Stimulated activated CD4-positive, alpha-beta T cell treated with anti-CD3 and anti-CD28 coated beads, TNF-alpha, amount 100 ng/mL, for 48 hours (primary cell): Measurements from ENCODE around the gene GNAT2.
"Not testable (repeated sequence)": the region's sequence is repeated elsewhere in the genome, so short reads cannot be mapped to it uniquely, and the experiment has no call there.

Source experiments
- DNase-seq, 3 donors: peaks; one replicate each; pipeline ENCODE4 v3.0.0-alpha.2; 2020; ENCODE audit warnings: low read depth in 3 of 3

Gene GNAT2

DNA sequence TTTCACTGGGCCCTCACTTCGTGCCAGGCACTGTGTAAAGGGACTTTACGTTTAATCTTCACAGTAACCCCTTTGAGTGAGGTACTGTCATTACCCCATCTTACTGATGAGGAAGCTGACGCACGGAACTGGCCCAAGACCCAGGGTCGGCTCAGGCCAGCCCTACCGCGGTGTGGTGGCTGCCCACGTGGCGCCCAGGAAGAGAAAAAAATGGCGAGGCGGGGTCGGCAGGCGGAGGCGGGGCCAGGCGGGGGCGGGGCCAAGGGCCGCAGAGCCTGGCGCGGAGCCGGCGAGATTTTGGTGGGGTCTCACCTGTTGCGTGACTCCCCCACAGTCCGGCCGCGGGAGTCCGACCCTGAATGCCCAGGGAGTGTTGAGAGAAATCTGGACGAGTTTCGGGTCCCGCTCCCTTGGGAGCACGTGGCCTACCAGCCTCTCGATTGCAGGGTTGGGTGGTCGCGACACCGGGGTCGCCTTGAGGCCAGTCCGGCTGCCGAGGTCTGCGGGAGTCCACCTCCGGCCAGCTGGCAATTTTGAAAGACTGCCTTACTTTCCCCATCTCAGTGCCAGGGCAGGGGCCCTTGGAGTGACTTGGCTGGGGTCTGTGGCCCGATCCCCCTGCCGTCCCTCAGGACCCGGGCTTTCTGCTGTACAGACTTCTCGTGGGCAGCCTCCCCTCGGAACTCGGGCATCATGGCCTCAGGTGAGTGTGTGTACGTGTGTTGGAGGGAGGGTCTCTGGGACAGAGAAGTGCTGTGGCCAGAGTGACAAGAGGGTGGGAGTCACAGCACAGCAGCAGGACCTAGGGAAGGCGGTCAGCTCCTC lies at the start of gene GNAT2, which contains the start of gene AMPD2:
TSS of gene GNAT2 (minus strand) at position 41 of the 825 bp plus-strand sequence. CDS start 6,746 bp downstream, outside the sequence.
TSS of gene AMPD2 (plus strand) at position 262 of the 825 bp plus-strand sequence. CDS start 1,339 bp downstream, outside the sequence.
- DNase-seq = peak; percentile 51 to 74 (median 61)

GRCh38 chr1:109668123-109668775 lies 48.8 kb upstream of the GNAT2 start:
- DNase-seq = no peak

GRCh38 chr1:109667452-109668122 lies 48.2 kb upstream of the GNAT2 start, which contains the start of gene GSTM2:
TSS of gene GSTM2 (plus strand) at chr1:109668057. CDS start at chr1:109668116, 59 bp downstream.
- DNase-seq = peak; percentile 70 to 91 (median 78)

GRCh38 chr1:109664671-109665070 lies 45.3 kb upstream of the GNAT2 start:
- no peak for DNase-seq

DNA sequence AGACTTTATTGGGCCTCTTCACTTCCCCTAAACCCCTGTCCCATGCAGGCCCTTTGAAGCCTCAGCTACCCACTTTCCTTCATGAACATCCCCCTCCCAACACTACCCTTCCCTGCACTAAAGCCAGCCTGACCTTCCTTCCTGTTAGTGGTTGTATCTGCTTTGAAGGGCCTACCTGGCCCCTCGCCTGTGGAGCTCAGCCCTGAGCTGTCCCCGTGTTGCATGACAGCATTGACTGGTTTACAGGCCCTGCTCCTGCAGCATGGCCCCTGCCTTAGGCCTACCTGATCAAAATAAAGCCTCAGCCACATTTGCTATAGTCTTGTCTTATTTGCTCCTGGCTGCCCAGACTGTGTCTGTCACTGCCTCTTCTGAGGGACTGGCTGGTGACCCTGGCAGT lies 42.0 kb upstream of the GNAT2 start:
- no peak for DNase-seq

- not testable (repeated sequence) for DNase-seq
These were observed 41.2 kb upstream of the GNAT2 start for GRCh38 chr1:109660691-109661026.

DNA sequence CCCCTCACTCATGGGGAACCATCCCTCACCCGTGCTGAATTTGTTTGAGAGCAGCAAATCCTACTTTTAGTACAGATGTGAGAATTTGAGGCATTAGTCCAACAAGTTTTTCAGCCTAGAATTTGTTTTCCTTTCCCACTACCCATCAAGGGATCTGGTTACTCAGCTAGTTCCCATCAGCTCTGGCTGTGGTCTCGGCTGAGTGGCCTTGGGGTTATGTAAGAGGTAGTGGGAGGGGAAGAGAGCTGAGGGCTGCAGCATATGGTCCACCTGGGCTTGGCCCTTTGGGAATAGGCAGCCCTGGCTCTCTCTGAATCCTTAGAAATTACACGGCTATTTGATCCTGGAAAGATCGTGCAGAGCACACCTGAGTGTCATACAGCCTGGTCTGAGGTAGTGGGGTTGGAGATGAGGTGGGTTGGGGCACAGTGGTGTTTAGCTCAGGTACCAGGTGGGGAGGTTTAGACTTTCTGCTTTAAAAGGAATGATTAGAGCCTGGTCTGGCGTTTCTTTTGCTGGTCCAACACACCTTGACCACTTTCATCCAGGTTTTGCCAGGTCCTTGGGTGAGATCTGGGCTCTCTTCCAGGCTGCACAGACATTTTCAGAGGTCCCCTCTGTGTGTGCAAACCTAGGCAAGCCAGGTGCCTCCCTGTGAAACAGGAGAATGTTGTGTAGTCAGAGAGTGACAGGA lies 40.7 kb upstream of the GNAT2 start:
- DNase-seq = no peak

DNA sequence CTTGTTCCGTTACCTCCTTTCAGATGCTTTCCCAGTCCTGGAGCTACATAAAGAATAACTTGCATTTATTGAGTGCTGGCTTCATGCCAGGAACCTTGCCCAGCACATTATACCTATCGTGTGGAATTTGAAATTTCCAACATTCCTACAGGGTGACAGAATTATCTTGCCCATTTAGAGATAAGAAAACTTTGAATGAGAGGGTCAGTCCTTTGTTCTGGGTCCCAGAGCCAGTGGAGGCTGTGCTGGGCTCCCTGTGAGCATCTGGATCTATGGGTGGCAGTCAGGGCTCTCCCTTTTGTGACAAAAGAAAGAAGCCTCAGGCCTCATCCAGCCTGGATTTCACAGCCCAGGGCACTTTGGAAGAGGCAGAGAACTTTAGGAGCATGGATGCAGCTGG lies 39.7 kb upstream of the GNAT2 start:
- no peak for DNase-seq

- DNase-seq = no peak
These were observed 39.2 kb upstream of the GNAT2 start for GRCh38 chr1:109658533-109659042.

DNA sequence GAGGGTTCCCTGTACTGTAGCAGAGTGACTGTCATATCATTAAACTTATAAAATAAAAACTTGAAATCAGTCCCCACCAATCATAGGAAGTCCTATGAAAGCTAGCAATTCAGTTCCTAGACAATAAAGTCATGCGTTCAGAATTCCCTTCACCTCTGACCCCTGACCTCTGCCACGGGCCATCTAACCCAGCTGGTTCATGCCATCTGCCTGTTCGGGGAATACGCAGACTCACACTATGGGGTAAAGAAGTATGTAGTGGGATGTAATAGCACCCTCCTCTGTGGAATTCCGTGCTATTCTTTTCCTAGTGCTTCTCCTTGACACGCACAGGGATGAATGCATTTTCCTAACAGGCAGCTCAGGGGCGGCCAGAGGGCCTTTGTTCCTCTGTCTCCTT lies 38.6 kb upstream of the GNAT2 start:
- no peak for DNase-seq

- no peak for DNase-seq
These were observed 38.0 kb upstream of the GNAT2 start for GRCh38 chr1:109657395-109657794.

GRCh38 chr1:109655615-109656519 lies 36.5 kb upstream of the GNAT2 start, which contains the start of gene GSTM4:
TSS of gene GSTM4 (plus strand) at chr1:109656099. CDS start at chr1:109656390, 291 bp downstream.
- DNase-seq = peak; percentile 46 to 69 (median 48)

DNA sequence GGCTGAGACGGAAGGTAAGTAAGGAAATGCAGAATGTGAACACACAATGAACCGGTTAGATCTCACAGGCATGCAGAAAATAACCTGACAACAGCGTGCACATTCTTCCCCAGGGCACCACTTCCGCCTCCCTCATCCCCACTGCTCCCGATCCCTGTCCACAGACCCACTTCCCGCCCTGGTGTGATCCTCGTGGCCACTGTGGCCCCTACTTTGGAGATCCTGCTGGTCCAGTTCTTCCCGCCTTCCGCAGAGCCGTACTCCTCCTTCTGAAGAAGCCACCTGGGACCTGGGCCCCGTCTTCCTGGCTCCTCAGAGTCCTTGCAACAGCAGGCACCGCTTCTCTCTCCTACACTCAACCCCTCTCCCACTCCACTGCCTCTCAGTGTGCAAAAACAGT lies 35.1 kb upstream of the GNAT2 start:
- DNase-seq = no peak

DNA sequence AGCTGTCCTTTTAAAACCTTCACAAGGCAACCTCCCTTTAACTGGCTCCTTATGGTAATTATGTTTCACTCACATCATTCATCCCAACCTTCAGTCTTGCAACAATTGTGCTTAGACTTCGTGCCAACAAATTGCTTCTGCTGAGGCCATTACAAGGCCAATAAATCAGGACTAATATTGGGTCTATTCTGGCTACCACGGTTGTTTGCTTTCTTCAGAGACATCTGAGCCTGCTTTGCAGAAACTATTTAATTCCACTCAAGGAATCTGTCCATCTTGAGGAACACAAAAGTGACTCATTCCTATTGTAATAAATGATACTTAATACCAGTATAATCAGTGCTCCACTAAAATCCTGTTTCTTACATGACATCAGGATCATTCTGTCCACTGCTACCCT lies 33.9 kb upstream of the GNAT2 start:
- DNase-seq = no peak

GRCh38 chr1:109652402-109652801 lies 33.0 kb upstream of the GNAT2 start:
- no peak for DNase-seq

DNA sequence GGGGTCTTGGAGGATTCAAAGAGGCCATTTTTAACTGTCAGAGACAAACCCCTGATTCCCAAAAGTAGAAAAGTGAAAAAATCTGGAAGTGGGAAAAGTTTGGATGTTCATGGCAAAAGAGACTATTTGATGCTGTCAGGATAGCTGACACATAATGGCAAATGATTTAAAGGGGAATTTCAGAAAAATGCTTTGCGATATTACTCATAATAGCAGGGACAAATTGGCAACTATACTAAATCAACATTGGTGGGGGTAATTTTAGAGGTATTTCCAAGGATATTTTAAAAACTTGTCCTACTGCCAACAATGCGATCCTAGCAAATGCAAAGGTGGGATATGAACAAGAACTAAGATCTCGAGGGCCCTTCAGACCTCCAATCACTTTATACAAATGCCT lies 31.2 kb upstream of the GNAT2 start:
- DNase-seq = no peak

DNA sequence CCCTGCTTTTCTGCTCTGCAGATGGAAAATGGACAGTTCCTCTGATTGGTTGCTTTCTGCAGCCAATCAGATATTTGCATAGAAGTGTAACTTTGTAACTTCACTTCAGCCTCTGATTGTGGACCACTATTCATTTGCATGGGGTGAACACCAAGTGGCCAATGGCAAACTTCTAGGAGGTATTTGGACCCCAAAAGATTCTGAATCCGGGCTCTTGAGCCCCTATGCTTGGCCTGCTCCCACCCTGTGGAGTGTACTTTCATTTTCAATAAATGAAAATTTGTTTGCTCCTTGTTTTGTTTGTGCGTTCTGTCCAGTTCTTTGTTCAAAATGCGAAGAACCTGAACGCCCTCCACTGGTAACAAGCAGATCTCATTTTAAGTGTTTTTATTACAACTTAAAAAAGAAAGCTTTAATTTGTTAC lies 30.1 kb upstream of the GNAT2 start:
- no peak for DNase-seq

DNA sequence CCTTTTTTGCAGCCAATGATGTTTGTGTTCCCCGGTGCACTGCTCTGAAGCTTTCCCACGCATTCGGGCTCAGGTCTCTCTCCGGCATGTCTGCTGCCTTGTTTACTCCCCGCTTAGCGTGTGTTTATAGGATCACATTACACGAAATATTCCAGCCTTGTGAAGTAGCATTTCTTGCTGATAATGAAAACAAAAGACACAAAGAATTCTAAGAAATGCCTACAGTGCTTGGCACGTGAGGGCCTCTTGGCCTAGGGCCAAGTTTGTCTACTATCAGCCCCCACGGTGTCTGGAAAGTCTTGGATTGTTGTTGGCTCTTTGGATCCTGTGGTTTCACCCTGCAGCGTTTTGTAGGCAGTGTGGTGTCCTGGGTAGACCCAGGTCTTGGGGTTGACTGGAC lies 25.3 kb upstream of the GNAT2 start:
- no peak for DNase-seq

DNA sequence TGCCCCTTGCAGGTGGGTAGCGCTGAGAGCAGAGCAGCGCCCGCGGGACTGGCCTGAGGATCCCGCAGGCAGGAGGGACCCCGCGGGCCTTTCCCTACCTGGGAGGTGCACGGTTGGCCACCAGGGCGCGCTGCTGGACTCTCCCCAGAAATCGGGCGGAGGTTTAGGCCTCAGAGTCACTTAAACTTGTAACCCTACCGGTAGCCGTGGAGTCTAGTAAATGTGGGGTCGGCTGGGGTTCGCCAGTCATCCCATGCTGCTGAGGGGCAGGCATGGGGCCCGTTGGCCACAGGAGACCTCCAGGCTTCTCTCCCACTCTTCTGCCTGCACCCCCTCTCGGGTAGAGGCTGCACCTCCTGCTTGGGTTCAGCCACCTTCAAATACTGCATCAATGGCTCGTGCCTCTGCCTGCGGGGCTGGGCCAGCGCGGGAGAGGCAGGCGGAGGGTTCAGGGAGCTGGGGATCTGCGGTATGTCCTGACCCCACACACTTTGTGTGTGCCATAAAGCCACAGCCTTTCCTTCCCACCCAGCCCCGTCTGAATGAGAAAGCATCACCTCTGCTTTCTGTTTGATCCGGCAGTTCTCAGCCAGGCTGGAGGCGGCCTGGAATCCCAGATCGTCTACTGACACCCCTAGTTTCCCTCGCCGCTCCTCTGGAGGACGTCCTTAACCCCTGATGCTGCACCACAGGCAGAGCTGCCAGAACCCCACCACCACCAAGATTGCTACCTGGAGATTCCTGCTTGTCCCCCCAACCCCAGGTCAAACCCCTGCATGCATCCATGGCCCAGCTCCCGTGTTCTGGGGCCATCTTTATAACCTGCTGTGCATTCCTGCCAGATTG lies 24.2 kb upstream of the GNAT2 start:
- DNase-seq = peak; percentile 74 to 91 (median 81)
